SH-SY5Y (cell line): Measurements from ENCODE around the gene AKAIN1.

Experiments
- GATA2 ChIP-seq: IDR thresholded peaks from 2 replicates; pipeline ENCODE4 v1.6.1; 2011; ENCODE audit warnings: mild to moderate bottlenecking, low read depth, low read length
- GATA3 ChIP-seq: IDR thresholded peaks from 2 replicates; pipeline ENCODE4 v1.6.1; 2011; ENCODE audit warnings: low read depth, mild to moderate bottlenecking, low read length, moderate library complexity

GRCh38 chr18:5166606-5167280 is 30.3 kb downstream of the AKAIN1 start:
- TF ChIP-seq GATA2 (no peak), GATA3 (no peak)
